RWPE1 (cell line): ENCODE measurements around the gene ADAP1.

ENCODE experiments used
- CTCF ChIA-PET: fragments of 350-600 bp; sonication (Branson Sonifier 250); formaldehyde crosslinking; extraction: SDS; loops from one replicate; lab custom pipeline; 2021; lab: Yijun Ruan, JAX
- POLR2A ChIA-PET: fragments of 400-600 bp; formaldehyde crosslinking; extraction: SDS; loops from one replicate; lab custom pipeline; 2020; ENCODE audit warnings: antibody characterized with exemption; ENCODE audit not compliant: low non-redundant PET; lab: Yijun Ruan, JAX
- DNase-seq: peaks from one replicate; pipeline ENCODE4 v3.0.0; 2012; ENCODE audit warnings: low spot score
- H3K27ac ChIP-seq: fragments of 450-650 bp; 2 replicates; pipeline ENCODE4 v1.5.1; 2017
- TF ChIP-seq, protein P1 (sequence below): fragments of 450-650 bp; conservative IDR thresholded peaks from 2 replicates; pipeline ENCODE4 v1.5.1; 2017; ENCODE audit warnings: low read depth, mild to moderate bottlenecking

Gene ADAP1

DNA sequence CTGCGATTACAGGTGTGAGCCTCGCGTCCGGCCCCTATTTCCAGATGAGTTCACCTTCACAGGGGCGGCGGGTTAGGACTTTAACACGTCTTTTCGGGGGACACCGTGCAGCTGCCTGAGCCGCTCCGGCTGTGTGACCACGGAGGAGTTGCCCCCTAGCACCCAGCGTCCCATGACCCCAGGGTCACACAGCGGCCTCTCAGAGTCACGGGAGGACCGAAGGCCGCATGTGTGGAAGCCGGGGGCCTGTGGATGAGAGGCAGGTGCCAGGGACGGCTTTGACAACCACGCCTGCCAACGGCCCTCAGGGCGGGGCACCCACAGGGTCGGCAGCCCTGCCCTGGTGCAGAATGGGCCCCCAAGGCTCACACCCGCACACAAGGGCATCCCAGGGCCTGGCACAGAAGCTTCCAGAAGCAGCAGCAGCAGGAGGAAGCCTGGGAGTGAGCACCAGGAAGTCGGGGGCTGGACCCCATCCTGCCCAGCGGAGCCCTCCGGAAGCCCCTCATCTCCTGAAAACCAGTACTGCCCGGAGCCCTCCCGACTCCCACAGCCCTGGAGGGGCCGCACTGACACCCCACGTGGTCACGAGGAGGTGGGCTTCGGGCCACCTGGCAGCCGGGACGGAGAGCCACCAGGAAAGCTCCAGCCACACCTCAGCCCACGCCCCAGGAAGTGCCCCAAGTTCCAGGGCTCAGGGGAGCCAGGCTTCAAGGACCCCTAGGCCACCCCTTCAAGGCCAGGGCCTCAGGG lies 32.7 kb downstream of the ADAP1 start:
- no peak for DNase-seq
- H3K27ac ChIP-seq, result no peak overlapping the region
- TF ChIP-seq, protein P1, sequence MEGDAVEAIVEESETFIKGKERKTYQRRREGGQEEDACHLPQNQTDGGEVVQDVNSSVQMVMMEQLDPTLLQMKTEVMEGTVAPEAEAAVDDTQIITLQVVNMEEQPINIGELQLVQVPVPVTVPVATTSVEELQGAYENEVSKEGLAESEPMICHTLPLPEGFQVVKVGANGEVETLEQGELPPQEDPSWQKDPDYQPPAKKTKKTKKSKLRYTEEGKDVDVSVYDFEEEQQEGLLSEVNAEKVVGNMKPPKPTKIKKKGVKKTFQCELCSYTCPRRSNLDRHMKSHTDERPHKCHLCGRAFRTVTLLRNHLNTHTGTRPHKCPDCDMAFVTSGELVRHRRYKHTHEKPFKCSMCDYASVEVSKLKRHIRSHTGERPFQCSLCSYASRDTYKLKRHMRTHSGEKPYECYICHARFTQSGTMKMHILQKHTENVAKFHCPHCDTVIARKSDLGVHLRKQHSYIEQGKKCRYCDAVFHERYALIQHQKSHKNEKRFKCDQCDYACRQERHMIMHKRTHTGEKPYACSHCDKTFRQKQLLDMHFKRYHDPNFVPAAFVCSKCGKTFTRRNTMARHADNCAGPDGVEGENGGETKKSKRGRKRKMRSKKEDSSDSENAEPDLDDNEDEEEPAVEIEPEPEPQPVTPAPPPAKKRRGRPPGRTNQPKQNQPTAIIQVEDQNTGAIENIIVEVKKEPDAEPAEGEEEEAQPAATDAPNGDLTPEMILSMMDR, result no peak
- ChIA-PET CTCF (no interaction called here), POLR2A (no interaction called here)

DNA sequence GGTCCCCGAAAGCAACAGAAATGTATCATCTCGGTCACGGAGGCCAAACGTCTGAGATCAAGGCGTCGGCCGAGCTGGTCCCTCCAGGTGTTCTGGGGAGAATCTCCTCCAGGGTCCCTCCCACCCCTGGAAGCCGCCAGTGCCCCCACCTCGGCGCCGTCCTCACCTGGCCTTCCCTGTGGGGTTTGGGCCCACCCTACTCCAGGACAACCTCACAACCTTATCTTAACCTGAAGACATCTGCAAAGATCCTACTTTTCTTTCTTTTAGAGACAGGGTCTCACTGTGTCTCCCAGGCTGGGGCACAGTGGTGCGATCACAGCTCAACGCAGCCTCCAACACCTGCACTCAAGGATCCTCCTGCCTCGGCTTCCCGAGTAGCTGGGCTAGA lies 33.4 kb downstream of the ADAP1 start:
- CTCF ChIA-PET, result no interaction called here
- TF ChIP-seq, protein P1, result no peak
- DNase-seq, result no peak

DNA sequence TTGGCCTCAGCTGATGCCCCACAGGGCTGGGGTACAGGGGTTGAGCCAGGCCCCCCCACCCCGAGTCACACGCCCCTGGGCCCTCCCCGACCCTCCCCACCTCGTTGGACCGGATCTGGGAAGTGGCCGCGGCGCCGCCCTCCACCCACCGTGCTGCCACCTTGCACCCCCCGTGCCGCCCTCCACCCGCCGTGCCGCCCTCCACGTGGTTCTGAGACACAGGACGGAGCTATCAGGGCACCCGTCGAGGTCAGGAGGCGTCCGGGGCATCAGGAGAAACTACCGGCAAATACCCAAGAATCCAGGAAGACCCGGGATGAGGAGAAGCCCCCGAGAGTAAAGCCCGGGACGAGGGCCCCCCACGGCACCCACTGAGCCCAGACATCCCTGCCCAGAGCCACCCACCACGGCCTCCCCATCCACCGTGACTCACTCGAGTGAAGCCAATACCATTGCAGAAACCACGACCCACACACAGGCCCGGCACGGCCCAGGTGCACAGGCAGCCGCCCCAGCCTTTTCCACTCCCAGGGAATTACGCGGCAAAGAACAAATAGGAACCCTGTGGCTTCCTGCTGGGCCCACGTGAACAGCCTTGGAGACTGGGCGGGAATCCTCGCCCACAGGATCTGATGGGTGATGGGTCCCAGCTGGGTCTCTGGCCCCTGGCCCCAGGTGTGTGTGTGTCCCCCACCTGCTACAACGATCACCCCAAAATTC lies 34.0 kb downstream of the ADAP1 start:
- DNase-seq, result no peak
- ChIA-PET POLR2A (no interaction called here), CTCF (no interaction called here)
- no peak overlapping the region for H3K27ac ChIP-seq
- TF ChIP-seq, protein P1, result no peak

More for the DNA sequence above, 33.4 kb downstream of the ADAP1 start:
- no peak overlapping the region for H3K27ac ChIP-seq
- POLR2A ChIA-PET, result no interaction called here

DNA sequence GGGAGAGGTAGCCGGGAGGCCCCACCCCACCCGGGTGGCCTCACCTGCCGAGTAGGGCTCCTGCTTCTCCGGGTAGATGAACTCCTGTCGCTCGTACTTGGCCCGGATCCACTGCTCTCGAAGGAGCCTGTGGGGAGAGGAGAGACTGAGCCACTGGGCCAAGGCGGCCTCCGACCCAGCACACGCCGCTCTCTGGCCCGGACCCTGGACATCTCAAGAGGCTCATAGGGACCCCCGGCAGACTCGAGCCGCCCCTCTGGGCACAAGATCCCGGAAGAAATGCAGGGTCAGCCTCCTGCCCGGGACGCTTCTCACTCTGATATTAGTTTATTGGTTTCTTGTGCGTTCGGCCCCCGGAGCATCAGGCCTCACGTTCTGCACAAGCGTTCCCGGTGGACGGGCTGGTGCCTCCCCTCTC lies 34.5 kb downstream of the ADAP1 start:
- TF ChIP-seq, protein P1, result no peak
- CTCF ChIA-PET, result no interaction called here

DNA sequence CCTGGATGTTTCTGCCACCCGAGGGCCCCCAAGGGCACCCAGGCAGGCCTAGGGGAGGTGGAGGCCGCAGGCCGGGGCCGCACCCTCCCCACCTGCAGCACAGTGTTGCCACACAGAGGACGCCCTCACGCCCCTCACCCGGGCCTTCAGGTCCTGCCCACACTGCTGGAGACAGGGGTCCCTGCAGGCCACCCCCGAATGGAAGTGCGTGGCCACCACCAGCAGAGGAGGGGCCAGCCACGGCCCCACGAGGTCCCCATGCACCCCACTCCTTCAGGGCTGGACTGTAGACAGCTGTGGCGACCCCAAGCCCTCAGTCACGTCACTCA lies 35.4 kb downstream of the ADAP1 start:
- DNase-seq, result no peak
- TF ChIP-seq, protein P1, result no peak
- ChIA-PET CTCF (no interaction called here), POLR2A (no interaction called here)
- H3K27ac ChIP-seq, result no peak overlapping the region

More for the DNA sequence above, 34.5 kb downstream of the ADAP1 start:
- no peak for DNase-seq
- no peak overlapping the region for H3K27ac ChIP-seq
- POLR2A ChIA-PET, result no interaction called here

DNA sequence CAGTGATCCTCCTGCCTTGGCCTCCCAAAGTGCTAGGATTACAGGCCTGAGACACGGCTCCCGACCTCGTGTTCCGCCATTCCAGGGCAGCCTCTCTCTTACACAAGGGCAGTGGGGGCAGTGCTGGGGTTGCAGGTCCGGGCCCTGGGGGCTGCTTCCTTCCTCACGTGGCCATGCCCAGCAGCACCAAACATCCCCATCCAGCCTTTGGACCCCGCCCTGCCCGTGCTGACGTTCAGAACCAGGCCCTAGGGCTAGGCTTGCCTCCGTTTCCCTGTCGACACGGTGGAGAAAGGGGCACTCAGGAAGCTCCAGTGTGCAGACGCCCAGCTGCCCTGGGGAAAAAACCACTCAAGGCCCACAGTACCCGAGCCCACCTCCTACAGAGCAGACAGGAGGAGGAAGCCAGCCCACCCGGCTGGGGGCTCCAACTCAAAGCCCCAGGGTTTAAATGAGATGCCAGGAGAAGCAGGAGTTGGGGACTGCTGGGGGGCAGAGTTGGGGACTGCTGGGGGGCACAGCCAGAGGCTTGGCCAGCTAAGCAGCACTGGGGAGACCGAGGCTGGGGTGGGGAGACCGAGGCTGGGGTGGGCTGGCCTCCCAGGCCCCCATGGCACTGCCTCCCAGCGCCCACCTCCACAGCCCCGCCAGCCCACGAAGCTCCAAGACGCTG lies 35.9 kb downstream of the ADAP1 start:
- ChIA-PET CTCF (interaction anchor here (0.8 kb wide), 1 partner anchor 10 kb away, joined by 3 read pairs; no protein-coding TSS in a partner anchor), POLR2A (no interaction called here)
- TF ChIP-seq, protein P1, result no peak
- DNase-seq, result no peak
- H3K27ac ChIP-seq, result no peak overlapping the region
